Activated gamma-delta T cell treated with Interleukin-2 at 50 U/mL for 16 hours (primary cell): ENCODE measurements around the gene CLEC11A.
"Not testable (repeated sequence)": the region's sequence is repeated elsewhere in the genome, so short reads cannot be mapped to it uniquely, and the experiment has no call there.

Source experiments
- DNase-seq: peaks from one replicate; pipeline ENCODE4 v3.0.0-alpha.2; 2020

Gene CLEC11A

DNA sequence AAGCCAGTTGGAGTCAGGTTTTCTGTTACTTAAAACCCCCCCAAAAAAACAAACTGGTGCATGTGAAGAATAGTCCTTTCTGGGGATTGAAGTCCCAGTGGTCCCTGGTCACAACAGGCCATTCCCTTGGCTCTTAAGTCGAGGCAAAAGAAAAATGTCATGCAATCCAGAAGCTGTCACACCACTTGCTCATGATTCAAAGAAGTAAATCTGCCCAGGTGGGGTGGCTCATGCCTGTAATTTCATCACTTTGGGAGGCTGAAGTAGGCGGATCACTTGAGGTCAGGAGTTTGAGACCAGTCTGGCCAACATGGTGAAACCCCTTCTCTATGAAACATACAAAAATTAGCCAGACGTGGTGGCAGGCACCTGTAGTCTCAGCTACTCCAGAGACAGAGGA, 38.3 kb downstream of the CLEC11A start:
- DNase-seq = not testable (repeated sequence)

DNA sequence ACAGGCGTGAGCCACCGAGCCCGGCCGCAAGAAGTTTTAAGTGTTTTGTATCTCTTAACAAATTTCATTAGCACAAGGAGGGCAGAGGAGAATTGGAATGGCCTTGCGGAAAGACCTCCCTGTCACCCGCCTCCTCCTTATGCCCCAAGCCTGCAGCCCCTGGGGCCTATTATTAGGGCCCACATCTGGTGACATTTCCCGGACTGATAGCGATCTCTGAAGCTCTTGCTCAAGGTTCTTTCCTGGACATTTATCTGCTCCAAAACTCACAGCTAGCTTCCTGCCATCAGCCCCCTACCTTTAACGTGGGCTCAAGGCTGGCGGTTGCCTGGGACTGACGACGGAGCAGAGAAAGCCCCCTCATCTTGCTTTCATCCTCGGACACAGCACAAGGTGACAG, 40.4 kb downstream of the CLEC11A start:
- DNase-seq = not testable (repeated sequence)

DNA sequence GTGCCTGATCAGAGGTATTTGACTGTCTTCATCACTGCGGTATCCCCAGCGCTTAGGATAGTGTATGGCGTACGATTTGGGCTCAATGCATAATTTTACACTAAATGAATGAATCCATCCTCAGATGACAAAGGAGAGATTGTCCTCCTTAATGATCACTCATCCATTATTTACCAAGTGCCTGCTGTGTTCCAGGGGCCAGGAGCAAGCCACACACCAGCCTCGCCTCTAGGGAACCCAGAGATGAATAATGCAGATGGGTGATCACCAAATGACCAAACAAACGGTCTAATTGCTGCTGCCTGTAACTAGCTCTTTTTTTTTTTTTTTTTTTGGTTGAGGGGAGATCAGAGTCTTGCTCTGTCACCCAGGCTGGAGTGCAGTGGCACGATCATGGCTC, 41.2 kb downstream of the CLEC11A start:
- DNase-seq = no peak

DNA sequence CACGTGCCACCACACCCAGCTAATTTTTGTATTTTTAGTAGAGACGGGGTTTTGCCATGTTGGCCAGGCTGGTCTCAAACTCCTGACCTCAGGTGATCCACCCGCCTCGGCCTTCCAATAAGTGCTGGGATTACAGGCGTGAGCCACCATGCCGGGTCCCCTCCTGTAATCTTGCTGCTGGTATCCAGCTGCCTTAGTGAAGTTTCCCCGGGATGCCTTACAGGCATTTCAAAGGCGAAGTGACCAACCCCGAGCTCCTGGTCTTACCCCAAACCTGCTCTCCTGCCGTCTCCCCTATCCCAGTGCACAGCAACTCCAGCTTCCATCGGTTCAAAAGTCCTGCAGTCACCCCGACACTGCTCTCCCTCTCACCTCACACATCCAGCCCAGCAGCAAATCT, 43.6 kb downstream of the CLEC11A start:
- DNase-seq = not testable (repeated sequence)

DNA sequence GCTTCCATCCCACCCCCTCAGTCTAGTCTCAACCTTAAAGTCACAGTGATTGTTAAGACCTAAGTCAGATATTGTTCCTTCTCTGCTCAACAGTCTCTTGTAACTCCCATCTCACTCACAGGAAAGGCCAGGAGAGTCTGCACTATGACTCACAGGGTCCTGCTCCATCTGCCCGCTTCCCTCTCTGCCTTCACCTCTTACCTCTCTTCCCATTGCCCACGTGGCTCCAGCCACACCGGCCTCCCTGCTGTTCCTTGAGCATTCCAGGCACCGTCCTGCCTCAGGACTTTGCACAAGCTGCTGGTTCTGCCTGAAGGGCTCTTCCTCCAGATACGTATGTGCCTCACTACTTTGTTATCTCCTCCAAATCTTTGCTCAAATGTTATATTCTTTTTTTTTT, 44.1 kb downstream of the CLEC11A start:
- DNase-seq = not testable (repeated sequence)

DNA sequence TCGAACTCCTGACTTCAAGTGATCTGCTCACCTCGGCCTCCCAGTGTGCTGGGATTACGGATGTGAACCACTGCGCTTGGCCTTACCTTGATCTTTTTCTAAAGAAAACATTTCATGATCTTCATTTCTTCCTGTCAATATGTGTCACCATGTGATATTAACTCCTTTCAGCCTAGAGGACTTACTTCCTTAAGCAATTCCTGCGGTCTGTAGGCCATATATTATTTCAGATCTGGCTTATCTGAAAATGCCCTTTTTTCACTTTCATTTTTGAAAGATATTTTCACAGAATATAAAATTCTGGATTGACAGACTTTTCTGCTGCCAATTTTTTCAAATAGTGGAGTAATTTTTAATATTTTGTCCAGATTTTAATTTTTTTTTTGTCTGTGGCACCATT, 45.1 kb downstream of the CLEC11A start:
- DNase-seq = no peak

DNA sequence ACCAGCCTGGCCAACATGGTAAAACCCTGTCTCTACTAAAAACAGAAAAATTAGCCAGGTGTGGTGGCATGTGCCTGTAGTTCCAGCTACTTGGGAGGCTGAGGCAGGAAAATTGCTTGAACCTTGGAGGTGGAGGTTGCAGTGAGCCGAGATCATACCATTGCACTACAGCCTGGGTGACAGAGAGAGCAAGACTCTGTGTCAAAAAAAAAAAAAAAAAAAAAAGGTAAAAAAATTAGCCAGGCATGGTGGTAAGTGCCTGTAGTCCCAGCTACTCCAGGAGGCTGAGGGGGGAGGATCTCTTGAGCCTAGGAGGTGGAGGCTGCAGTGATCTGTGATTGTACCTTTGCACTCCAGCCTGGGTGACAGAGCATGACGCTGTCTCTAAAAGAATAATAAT, 47.0 kb downstream of the CLEC11A start, which contains the start of gene GPR32:
Gene GPR32, plus strand, starts transcription at position 301 of the 400 bp plus-strand sequence. CDS start 137 bp downstream, outside the sequence.
- not testable (repeated sequence) for DNase-seq

DNA sequence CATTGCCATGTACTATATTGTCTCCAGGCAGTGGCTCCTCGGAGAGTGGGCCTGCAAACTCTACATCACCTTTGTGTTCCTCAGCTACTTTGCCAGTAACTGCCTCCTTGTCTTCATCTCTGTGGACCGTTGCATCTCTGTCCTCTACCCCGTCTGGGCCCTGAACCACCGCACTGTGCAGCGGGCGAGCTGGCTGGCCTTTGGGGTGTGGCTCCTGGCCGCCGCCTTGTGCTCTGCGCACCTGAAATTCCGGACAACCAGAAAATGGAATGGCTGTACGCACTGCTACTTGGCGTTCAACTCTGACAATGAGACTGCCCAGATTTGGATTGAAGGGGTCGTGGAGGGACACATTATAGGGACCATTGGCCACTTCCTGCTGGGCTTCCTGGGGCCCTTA, 47.7 kb downstream of the CLEC11A start:
- no peak for DNase-seq

DNA sequence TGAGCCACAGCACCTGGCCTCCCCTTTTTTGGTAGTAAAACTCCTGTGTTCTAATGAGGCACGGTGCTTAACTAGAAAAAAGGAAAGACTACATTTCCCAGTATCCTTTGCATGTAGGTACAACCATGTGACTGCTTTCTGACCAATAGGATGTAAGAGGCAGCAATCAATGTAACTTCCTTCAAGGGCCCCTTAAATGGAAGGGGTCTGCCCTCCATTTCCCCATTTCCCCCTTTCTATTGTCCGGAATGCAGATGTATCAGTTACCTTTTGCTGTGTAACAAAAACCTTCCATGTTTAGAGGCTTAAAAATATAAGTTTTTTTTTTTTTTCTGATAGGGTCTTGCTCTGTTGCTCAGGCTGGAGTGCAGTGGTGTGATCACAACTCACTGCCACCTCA, 49.3 kb downstream of the CLEC11A start:
- DNase-seq = no peak

DNA sequence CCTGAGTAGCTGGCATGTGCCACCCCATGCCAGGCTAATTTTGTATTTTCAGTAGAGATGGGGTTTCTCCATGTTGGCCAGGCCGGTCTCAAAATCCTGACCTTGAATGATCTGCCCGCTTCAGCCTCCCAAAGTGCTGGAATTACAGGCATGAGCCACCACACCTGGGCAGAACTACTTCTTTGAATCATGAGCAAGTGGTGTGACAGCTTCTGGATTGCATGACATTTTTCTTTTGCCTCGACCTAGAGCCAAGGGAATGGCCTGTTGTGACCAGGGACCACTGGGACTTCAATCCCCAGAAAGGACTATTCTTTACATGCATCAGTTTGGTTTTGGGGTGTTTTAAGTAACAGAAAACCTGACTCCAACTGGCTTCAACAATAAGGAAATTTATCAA, 49.7 kb downstream of the CLEC11A start:
- not testable (repeated sequence) for DNase-seq

DNA sequence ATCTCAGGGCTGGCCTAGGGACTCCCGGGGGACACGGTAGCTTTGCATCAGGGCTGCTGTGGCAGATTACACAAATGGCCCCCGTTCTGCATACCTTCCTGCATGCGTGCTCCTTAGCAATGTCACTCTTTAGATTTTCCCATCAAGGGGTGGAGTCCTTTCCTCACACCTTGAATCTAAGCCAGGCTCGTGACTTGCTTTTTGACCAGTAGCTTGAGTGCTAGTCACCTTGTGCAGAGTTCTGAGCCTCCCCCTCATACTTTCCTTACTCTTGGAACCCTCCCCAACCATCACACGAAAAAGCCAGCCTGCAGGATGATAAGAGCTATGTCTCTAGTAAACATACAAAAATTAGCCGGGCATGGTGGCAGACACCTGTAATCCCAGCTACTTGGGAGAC, 50.3 kb downstream of the CLEC11A start:
- DNase-seq = not testable (repeated sequence)
